NCI-H345 treated with DMSO at 0.1 percent for 48 hours (cell line): ENCODE measurements around the gene ENTPD6.
A peak's percentile ranks its signal among the peaks of the same experiment; 100 is the strongest.
"Not testable (repeated sequence)": the region's sequence is repeated elsewhere in the genome, so short reads cannot be mapped to it uniquely, and the experiment has no call there.

Experiments used
- DNase-seq: peaks from one replicate; lab custom pipeline; 2025; ENCODE audit not compliant: unreplicated experiment; lab: John Stamatoyannopoulos, UW

Gene ENTPD6

DNA sequence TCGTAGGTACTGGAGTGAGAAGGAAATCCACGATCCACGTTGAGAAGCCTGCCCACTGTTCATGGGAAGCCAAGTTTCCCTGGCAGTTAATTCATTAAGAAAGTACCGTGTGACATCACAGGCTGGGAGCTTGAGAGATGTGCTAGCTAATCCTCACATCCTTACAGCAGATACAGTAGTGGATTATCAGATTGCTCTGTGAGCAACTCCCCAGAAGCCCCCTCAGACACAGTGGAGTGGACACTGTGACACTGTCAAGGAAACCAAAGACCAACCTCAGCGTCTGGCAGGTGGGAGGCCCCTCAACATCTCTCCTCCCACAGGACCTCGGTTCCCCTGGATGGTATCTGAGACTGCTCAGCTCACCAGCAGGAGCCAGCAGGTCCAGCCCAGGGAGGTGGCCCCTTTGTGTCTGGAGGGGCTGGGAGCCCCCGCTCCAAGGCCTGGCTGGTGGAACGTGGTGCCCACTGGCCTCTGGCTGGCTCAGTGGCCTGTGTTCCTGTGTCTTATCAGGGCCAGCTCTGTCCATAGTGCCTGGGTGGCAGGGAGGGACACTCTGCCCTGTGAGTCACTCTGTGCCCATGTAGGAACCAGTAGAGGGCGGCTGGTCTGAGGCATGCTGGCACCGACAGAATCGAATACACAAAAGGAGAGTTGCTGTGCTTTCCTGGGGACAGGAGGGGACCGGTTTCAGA, 59.6 kb downstream of the ENTPD6 start:
- DNase-seq: no peak

DNA sequence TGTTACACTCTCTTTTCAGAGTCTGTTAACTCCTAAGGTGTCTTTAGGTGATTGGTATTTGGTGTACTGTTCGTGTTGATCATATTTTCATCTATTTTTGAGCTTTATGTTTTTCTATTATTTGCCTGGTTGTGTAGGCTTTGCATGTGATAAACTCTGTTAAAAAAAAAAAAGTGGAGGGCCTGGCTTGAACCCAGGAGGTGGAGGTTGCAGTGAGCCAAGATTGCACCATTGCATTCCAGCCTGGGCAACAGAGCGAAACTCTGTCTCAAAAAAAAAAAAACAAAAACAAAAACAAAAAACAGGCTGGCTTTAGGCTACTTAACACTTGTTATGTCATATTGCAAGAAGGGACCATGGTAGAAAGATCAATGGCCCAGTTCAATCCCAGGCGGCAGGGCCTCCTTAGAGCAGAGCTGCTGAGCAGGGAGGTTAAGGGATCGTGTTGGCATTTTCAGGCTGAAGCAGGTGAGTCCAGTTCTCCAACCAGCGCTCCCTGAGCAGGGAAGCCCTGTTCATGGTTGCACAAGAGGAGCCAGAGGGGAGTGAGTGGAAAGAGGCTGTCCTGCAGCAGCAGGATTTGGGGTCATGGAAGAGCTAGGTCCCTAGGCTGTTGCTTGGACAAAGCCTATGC, 60.8 kb downstream of the ENTPD6 start:
- DNase-seq: no peak

DNA sequence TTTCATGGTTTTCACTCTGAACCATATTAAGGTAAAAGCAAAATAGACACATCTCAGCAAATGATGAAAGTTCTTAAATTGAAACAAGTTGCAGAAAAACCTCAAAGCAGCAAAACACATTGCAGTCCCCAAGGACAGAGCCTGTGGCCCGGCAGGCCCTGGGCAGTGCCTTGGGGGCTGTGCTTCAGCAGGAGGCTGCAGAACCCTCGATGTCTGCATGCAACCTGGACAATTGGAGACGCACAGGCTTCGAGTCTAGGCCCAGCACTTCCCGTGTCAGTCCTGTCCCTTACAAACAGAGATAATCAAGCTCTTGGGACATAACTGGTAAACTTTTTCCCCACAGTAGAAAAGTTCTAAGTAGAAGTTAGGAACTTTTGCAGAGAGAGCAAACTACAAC, 61.6 kb downstream of the ENTPD6 start:
- DNase-seq: no peak

DNA sequence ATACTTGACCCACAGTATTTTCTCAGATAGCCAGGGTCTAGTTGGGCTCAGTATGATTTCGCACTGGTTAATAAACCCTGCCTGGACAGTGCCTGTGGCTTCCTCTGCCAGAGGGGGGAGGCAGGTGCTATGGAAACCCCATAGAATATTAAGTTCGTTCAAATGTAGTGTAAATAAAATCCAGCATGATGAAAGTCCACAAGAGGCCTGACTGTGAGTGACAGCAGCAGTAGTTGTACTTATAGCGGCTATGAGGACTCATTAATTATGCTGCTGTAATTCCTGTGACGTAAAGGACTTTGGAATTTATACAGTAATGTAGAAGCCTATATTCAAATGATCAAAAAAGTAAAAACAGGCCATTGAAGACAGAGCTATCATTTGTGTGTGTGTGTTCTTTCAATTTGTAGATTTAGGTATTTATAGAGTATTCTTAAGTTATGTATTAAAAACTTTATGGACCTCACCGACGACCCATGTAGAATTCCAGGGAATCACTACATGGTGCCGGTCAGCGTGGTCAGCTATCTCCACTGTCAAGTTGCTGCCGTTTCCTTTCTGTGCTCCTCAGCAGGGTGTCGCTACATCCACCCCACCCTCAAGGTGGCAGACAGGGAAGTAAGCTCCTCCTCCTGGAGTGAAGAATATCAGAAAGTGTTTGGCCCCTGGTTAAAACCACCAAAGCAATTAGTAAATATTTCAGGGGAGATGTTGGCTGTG, 62.4 kb downstream of the ENTPD6 start:
- no peak for DNase-seq

DNA sequence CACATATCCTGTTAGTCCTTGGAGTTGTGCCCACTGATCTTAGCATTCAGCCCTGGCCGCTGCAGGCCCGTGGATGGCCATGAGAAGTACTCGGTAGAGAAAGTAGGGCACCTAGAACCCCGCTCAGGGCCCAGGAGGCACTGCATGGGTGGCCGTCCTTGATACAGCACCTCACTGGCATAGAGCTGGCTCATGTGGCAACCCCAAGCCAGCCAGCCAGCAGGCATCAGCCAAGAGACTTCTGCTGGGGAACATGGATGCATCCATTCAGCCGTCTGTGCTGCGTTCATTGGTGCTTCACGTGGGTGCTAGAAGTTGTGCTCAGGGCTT, 62.9 kb downstream of the ENTPD6 start:
- DNase-seq: no peak

DNA sequence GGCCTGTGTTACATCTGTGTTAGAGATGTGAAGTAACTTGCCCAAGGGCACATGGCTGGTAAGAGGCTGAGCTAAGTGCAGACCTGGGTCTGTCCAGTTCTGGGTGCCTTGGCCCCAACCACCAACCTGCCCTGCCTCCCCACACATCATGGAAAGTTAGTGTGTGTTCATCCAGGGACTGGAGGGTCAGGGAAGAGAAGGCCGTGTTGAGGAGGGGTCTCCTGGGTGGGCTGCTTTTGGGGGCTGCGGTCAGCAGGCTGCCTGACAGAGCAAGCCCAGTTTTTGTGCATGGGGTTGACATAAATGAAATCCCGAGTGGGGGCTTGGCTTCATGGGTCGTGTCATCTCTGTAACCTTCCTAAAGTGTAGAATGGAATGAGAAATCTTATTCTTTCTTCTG, 63.3 kb downstream of the ENTPD6 start:
- no peak for DNase-seq

DNA sequence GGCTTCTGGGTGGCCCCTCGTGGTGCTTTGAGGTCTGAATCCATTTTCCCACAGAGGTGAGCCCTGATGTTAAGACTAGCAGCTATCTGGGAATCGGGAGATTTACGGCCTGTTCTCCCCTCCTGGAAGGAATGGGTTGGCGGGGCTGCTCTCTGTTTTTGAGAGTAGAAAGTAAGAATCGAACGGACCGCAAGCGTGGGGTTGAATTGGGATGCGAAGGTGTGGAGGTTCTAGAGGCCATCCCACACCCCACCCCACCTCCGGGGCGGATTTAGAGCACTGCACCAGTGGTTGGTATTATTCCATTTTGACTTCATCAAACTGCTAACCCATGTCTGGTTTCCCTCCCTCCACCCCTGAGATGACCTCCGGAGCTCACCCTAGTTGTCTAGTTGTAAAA, 63.8 kb downstream of the ENTPD6 start:
- no peak for DNase-seq

DNA sequence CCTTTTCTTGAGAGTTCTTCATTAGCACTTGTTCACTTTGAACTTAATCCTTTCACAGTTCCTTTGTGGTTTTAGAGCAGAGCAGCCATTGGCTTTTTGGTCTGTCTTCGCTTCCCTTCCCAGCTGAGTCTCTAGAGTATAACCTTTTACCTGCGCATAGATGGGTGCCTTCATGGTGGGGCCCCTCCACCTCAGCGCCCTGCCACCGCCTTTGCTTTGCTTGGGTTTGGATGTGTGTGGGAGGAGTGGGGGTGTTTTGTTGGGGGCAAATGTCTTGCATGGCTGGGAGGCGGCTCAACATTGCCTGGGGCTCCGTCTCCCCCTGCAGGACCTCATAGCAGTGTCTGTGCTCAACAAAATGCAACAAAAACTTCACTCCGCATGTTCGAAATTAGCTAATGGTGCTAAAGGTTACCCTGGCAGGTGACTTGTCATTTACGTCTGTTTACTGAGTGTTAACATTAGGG, 64.3 kb downstream of the ENTPD6 start:
- no peak for DNase-seq

DNA sequence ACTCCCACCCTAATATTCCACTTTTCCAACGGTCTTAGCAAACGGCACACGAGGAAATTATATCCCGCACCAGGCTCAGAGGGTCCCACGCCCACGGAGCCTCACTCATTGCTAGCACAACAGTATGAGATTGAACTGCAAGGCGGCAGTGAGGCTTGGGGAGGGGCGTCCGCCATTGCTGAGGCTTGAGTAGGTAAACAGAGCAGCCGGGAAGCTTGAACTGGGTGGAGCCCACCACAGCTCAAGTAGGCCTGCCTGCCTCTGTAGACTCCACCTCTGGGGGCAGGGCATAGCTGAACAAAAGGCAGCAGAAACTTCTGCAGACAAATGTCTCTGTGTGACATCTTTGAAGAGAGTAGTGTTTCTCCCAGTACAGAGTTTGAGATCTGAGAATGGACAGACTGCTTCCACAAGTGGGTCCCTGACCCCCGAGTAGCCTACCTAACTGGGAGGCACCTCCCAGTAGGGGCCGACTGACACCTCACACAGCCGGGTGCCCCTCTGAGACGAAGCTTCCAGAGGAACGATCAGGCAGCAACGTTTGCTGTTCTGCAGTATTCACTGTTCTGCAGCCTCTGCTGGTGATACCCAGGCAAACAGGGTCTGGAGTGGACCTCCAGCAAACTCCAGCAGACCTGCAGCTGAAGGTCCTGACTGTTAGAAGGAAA, 65.4 kb downstream of the ENTPD6 start:
- not testable (repeated sequence) for DNase-seq

DNA sequence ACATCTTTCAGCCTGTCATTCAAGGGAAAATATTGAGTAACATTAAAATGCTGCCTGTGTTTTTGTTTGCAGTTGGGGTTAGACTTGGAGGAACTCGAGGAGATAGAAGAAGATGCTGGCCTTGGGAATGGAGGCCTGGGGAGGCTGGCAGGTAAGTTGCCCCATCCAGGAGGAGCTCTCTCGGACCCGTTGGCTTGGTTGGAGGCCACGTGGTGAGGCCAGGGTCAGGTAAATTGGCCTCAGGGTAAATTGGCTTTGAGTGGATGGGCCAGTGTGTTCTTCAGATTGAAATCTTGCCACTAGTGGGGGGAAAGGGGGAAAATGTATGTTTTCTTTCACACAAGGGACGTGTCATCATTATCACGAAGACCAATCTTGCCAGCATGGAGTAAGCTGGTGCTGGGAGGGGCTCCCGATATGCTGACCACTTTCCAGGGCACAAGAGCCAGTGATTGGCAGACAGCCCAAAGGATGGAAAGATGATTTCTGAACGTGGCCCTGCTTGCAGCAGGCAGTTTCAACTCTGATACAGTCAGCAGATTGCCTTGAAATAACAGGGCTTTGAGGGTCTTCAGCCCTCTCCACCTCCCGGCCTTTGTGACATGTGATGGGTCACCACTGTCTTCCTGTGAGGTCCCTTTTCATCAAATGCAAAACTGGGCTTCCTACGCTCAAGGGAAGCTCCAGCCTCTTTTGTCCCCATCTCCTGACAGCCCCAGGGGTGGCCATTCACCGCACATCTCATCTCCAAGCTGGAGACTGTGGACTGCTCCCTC, 73.7 kb downstream of the ENTPD6 start:
- no peak for DNase-seq

DNA sequence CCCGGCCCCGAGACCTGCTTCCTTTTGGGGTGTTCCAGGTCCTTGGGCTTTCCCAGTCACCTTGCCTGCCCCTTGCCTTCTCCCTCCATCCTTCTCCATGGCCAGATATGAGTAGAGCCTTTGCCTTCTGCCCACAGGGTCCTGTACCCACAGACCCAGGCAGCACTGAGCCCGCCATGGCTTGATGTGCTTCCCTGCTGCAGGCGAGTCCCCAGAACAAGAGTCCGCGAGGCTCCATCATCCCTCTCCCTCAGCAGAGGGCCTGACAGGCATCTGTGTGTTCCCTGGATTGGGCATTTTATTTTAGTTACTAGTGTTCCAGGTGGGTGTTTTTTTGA, 74.3 kb downstream of the ENTPD6 start:
- no peak for DNase-seq

DNA sequence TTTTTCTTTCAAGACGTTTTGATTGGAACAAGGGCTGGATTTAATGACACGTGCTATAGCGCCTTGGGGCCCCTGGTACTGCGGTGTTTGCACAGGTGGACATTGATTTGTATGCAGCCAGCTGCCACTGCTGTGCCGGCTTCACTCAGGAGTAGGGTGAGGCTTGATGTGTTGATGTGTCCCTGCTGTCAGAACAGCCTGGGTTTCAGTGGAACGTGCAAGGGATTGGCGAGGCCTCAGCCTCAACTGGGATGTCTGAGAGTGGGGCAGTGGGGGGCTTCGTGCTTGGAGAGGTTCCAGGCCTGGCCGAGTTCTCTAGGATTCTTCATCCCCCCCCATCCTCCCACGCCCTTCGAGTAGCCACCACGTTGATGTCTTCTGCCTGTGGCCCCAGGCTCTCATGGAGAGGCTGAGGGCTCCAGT, 75.3 kb downstream of the ENTPD6 start:
- DNase-seq: peak; percentile 71

DNA sequence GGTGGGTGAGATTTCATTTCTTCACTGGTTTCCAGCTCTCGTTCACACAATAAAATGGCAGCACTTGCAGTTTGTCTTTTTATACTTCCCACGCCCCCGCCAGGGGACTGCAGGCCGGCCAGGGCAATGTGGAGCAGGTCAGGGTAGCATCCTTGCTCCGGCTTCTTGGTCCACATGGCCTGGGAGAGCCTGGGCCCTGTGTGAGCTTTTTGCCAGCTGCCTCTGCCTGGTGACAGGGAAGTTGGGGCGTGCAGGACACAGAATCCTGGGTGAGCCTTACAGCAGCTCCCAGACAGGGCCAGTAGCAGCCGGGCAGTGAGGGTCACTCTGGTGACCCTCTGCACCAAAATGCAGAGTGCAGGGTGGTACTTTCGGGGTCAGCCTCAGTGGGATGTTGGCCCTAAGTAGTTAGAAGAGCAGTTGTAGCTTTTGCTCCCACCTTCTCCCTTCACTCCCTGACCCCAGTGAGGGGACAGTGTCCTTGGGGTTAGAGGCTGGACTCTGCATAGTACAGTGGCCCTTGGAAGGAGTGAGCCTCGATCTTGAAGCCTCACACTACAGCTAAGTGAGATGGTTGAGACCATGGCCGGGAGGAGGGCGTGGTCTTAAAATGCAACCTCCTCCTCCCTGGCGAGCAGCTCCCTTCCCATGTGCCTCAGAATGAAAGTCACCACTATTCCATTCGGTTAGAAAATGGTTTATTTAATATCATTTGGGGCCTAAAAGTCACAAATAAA, 76.1 kb downstream of the ENTPD6 start:
- no peak for DNase-seq

DNA sequence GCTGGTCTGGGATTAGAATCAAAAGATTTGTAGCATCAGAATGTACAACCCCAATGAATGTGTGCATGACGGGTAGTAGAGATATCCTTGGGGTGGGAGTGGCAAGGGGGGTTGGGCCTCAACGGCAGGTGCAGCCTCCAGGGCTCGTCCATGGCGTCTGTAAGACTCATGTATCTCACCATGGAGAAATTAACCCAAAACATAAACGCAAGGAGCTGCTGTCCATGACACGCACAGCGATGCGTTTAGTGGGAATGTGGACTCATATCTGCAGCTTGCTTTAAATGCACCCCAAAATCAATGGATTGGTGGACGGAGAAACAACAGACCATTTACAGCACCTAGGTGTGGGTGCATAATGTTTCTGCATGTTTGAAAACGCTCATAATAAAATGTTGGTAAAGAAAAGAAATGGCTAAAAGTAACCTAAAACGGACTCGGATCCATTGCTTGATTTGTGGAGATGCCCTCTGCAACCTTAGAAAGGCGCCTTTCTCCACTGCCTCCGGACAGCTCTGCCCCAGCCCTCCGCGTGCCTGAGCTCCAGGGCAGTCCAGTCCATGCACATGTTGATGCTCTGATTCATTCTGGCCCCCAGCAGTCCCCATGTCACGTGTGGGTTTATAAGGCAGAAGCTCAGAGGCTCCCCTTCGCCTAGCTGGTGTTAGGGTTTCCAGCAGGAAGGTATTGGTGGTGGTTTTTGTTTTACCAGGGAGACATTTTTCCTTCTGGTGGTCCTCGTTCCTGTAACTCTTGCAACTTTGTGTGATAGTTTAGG, 76.9 kb downstream of the ENTPD6 start:
- DNase-seq: no peak

DNA sequence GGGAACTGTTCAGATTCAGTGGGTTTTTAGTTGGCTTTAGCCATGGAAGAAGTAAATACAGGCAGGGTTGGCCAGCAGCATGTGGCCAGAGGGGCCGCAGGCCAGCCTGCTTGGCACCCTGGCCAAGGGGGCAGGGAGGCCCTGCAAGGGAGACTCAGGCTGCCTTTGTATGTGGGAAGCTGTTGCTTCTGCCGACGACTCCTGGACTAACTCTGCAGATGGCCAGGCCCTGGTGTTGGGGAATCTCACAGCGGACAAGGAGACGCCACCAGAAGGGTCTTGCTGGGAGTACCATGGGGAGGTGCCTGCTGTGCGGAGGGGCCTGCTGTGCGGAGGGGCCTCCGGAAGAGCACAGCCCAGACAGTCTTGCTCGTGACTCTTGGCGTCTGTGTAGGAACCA, 77.5 kb downstream of the ENTPD6 start:
- DNase-seq: no peak

DNA sequence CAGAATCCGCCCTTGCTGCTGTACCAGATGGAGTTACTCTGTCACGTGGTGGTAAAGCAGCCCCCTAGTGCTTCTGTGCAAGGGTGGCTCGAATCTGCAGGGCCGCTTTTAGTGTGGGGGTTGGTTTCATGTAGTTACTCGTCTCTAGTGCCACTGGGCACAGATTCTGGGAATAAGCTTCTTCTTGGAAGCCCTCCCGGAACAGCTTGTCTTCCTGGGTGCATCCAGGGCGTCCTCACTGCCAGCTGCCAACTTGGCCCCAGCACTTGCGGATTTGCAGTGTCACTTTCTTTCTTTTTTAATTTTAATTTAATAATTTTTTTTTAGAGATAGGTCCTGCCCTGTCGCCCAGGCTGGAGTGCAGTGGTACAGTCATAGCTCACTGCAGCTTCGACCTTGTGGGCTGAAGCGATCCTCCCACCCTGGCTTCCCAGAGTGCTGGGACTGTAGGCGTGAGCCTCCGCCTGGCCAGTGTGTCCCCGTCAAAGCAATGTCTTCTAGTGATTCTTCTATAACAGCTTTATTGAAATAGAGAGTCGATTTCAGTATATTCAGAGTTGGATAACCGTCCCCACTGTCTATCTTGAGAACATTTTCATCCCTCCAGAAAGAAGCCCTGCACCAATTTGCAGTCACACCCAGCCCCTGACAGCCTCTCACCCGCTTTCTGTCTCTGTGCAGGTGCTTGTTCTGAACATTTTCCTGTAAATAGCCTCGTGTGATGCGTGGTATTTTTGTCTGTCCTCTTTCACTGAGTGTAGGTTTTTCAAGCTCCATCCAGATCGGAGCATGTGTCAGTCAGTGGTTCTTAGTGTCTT, 78.2 kb downstream of the ENTPD6 start:
- DNase-seq: no peak

DNA sequence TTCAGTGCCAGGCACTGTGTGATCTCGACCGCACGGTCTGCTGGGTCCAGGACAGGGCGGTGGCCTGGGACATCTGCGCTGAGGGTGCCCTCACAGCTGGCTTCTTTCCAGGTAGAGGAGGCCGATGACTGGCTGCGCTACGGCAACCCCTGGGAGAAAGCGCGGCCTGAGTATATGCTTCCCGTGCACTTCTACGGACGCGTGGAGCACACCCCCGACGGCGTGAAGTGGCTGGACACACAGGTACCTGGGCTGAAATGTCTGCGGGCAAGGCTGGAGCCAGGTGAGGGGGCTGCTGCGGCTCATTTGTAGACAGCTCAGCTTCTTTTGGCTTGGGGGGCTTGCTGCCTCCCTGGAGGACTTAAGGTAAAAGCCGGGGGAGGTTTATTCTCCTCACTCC, 79.0 kb downstream of the ENTPD6 start:
- DNase-seq: no peak

DNA sequence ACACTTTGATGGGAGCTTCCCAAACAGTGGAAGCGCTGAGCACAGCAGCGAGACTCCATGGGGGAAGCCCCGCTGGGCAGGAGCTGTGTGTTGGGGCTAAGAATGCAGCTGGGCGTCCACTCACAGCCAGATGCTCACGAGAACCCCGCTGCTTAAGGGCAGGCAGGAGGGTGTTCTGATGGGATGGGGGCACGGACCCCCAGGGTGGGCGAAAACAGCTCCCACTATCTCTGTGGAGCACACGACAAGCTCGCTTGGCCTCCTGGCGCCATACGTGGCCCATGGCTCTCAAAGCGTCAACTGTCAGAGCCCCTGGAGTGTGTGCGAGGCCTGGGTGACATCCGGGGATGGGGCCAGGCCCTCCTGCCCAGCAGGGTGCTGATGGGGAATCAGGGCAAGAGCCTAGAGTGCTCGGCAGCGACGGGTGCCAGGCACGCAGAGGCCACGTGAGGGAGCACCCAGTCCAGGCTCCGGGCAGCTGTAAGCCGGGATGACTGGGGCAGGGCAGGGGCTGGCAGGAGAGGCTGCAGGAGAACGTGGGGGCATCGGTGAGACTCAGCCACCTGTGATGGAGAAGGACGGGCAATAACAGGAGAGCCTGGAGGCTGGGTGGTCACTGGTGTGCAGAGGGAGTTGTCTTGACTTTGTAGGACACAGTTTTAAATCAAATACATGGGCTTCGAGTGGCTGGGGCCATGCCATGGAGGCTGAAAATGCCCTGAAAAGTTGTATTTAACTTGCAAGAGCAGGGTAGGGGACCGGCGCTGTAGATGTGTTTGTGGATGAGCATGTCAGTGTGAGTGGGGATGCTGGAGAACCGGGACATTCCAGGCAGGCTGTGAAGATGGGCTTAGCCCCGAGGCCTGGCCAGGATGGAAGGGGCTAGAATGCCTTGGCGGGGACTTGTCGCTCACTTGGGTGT, 79.6 kb downstream of the ENTPD6 start:
- no peak for DNase-seq
